IMR-90 (cell line): Measurements from ENCODE around the gene EXOC2. TPM values are rescaled to one million over a fixed set of nuclear protein-coding genes. Genes with fewer than 3 reads are reported as not detected.

Experiments used
- ATAC-seq: fragments of 200-7000 bp; cut with Tn5 transposase; 2 replicates; pipeline ENCODE4 v1.9.1; 2020; ENCODE audit warnings: low read depth, mild to moderate bottlenecking, moderate library complexity
- BruUV-seq: library from RNA; stranded (reverse); fragments of 400-500 nt; replicated peaks from 2 replicates; lab custom pipeline; 2021; lab: Mats Ljungman, UMichigan
- CTCF ChIA-PET: fragments of 300-600 bp; formaldehyde crosslinking; extraction: SDS; loops from one replicate; lab custom pipeline; 2021; ENCODE audit warnings: antibody characterized with exemption; lab: Yijun Ruan, JAX
- POLR2A ChIA-PET: fragments of 300-600 bp; sonication (Branson Sonifier 250); formaldehyde crosslinking; loops from one replicate; lab custom pipeline; 2022; ENCODE audit warnings: antibody characterized with exemption; ENCODE audit not compliant: unreplicated experiment; lab: Charles Lee
- DNase-seq: peaks from one replicate; pipeline ENCODE4 v3.0.0; 2013
- H2AFZ ChIP-seq: replicated peaks from 2 replicates; pipeline ENCODE3; 2013; ENCODE audit warnings: low read length, mild to moderate bottlenecking; ENCODE audit not compliant: poor library complexity
- H2AK5ac ChIP-seq: 2 replicates; pipeline ENCODE4 v1.6.1; 2013; ENCODE audit warnings: low read depth, low read length, inconsistent platforms
- H2AK9ac ChIP-seq: replicated peaks from 2 replicates; pipeline ENCODE3; 2013; ENCODE audit warnings: mild to moderate bottlenecking, low read depth, low read length, moderate library complexity; ENCODE audit not compliant: poor library complexity
- H2BK120ac ChIP-seq: 2 replicates; pipeline ENCODE4 v1.6.1; 2013; ENCODE audit warnings: low read depth, low read length, inconsistent platforms
- H2BK15ac ChIP-seq: 3 replicates; pipeline ENCODE4 v1.6.1; 2013; ENCODE audit warnings: low read depth, low read length, inconsistent platforms
- H2BK20ac ChIP-seq: 2 replicates; pipeline ENCODE4 v1.6.1; 2013; ENCODE audit warnings: low read depth, mild to moderate bottlenecking, inconsistent platforms, low read length, moderate library complexity
- H2BK5ac ChIP-seq: 2 replicates; pipeline ENCODE4 v1.6.1; 2013; ENCODE audit warnings: mild to moderate bottlenecking, low read depth, low read length, inconsistent platforms; ENCODE audit not compliant: poor library complexity, severe bottlenecking
- H3K14ac ChIP-seq: replicated peaks from 2 replicates; pipeline ENCODE4 v1.6.1; 2013; ENCODE audit warnings: low read depth, low read length, inconsistent platforms
- H3K18ac ChIP-seq: 2 replicates; pipeline ENCODE4 v1.6.1; 2013; ENCODE audit warnings: low read depth, low read length, control low read depth
- H3K23ac ChIP-seq: 2 replicates; pipeline ENCODE4 v1.6.1; 2013; ENCODE audit warnings: low read depth, low read length, inconsistent platforms
- H3K27ac ChIP-seq: 2 replicates; pipeline ENCODE4 v1.5.1; 2013; ENCODE audit warnings: mild to moderate bottlenecking, control low read depth, low read length; ENCODE audit not compliant: insufficient read depth
- H3K27me3 ChIP-seq: 2 replicates; pipeline ENCODE4 v1.6.1; 2013; ENCODE audit warnings: low read length; ENCODE audit not compliant: control insufficient read depth, insufficient read depth
- H3K36me3 ChIP-seq: 2 replicates; pipeline ENCODE4 v1.6.1; 2013; ENCODE audit warnings: low read length, mixed read lengths; ENCODE audit not compliant: control insufficient read depth, insufficient read depth
- H3K4ac ChIP-seq: 2 replicates; pipeline ENCODE4 v1.6.1; 2013; ENCODE audit warnings: low read depth, low read length, inconsistent platforms
- H3K4me1 ChIP-seq: 2 replicates; pipeline ENCODE4 v1.6.1; 2013; ENCODE audit warnings: low read length, mixed read lengths; ENCODE audit not compliant: control insufficient read depth, insufficient read depth
- H3K4me2 ChIP-seq: 2 replicates; pipeline ENCODE4 v1.6.1; 2013; ENCODE audit warnings: low read depth, mild to moderate bottlenecking, control low read depth, low read length, moderate library complexity
- H3K4me3 ChIP-seq: 2 replicates; pipeline ENCODE4 v1.5.1; 2013; ENCODE audit warnings: low read depth, mild to moderate bottlenecking, control low read depth, low read length, moderate library complexity; ENCODE audit not compliant: insufficient read depth
- H3K56ac ChIP-seq: 2 replicates; pipeline ENCODE4 v1.6.1; 2013; ENCODE audit warnings: low read length, inconsistent platforms; ENCODE audit not compliant: insufficient read depth; ENCODE audit errors: extremely low read depth
- H3K79me1 ChIP-seq, 2 experiments: 2 replicates each; pipeline ENCODE4 v1.6.1; 2013; ENCODE audit warnings: low read length in 2 of 2, inconsistent platforms in 1 of 2, low read depth in 1 of 2
- H3K9ac ChIP-seq: 2 replicates; pipeline ENCODE4 v1.6.1; 2013; ENCODE audit warnings: low read depth, low read length, control low read depth
- H3K9me1 ChIP-seq: 2 replicates; pipeline ENCODE4 v1.6.1; 2013; ENCODE audit warnings: low read length, inconsistent platforms; ENCODE audit not compliant: insufficient read depth
- H3K9me3 ChIP-seq: 2 replicates; pipeline ENCODE4 v1.6.1; 2013; ENCODE audit warnings: low read length; ENCODE audit not compliant: control insufficient read depth, insufficient read depth
- H4K20me1 ChIP-seq: 2 replicates; pipeline ENCODE4 v1.6.1; 2013; ENCODE audit warnings: low read length, inconsistent platforms; ENCODE audit not compliant: insufficient read depth
- H4K5ac ChIP-seq: 2 replicates; pipeline ENCODE4 v1.6.1; 2013; ENCODE audit warnings: mild to moderate bottlenecking, low read depth, low read length, control low read depth
- H4K8ac ChIP-seq, 2 experiments: 2 replicates each; pipeline ENCODE4 v1.6.1; 2013; ENCODE audit warnings: low read depth in 2 of 2, low read length in 2 of 2, control low read depth in 1 of 2, inconsistent platforms in 1 of 2
- H4K91ac ChIP-seq: 2 replicates; pipeline ENCODE4 v1.6.1; 2013; ENCODE audit warnings: low read depth, low read length, inconsistent platforms; ENCODE audit not compliant: insufficient read depth
- FOS ChIP-seq: fragments of 150-350 bp; IDR thresholded peaks from 2 replicates; pipeline ENCODE4 v1.6.1; 2016; ENCODE audit warnings: low read depth, low read length
- RAD21 ChIP-seq: IDR thresholded peaks from 2 replicates; pipeline ENCODE4 v1.6.1; 2012; ENCODE audit warnings: low read length, improper control_type of control experiment
- WGBS, 2 experiments: methylation state at CpG; one replicate each; pipeline versions ENCODE4 v1.1.5 to v1.1.7; 2013; ENCODE audit warnings: missing lambda C conversion rate in 2 of 2; ENCODE audit not compliant: insufficient read length in 1 of 2; ENCODE audit errors: extremely low coverage in 2 of 2; 5-methylcytosine and 5-hydroxymethylcytosine counted together
- dilution Hi-C: fragments of 300-500 bp; cut with HindIII; formaldehyde crosslinking; loops from one replicate; pipeline ENCODE4 v1.14.3; 2018; ENCODE audit warnings: low sequenced_read_pairs; ENCODE audit not compliant: unreplicated experiment
- in situ Hi-C: fragments of 300-500 bp; cut with MboI; formaldehyde crosslinking; loops from 3 replicates; pipeline ENCODE4 v1.14.3; 2019; ENCODE audit warnings: low sequenced_read_pairs, inconsistent platforms, mixed read lengths
- intact Hi-C: fragments of 100-400 bp; cut with micrococcal nuclease; formaldehyde crosslinking; loops from 2 replicates; pipeline ENCODE4 v1.10.0; 2022
- polyA plus RNA-seq, 3 experiments: library from polyadenylated mRNA; depleted of rRNA; stranded (reverse); fragments of >200 nt; gene quantifications; 2 replicates each; pipeline ENCODE4 v1.2.3, GENCODE V29; 2012; ENCODE audit warnings: low replicate concordance in 1 of 3
- total RNA-seq: library from RNA; depleted of rRNA; stranded (reverse); fragments of >200 nt; gene quantifications from 2 replicates; pipeline ENCODE4 v1.2.3, GENCODE V29; 2012

The EXOC2 gene
- total and polyA plus RNA-seq, 2 of the 4 experiments (the other 2 are of a cell fraction) = 13.1 to 37.3 TPM

- Histone ChIP-seq H3K27ac (no peak overlapping the region), H2AFZ (no peak overlapping the region), H3K23ac (no peak overlapping the region), H2BK120ac (no peak overlapping the region), H4K91ac (no peak overlapping the region), H4K5ac (no peak overlapping the region), H2AK5ac (no peak overlapping the region), H3K4me1 (peaks cover 3% of the 10 kb centered on the region; the same call in 1 of the 2 replicates), H3K4me2 (no peak overlapping the region), H3K79me1 (no peaks in the 10 kb centered on the region), H3K4ac (no peak overlapping the region), H2BK20ac (no peak overlapping the region), H3K14ac (no peak overlapping the region), H2AK9ac (no peak overlapping the region), H3K4me3 (no peak overlapping the region), H3K9me1 (no peaks in the 10 kb centered on the region), H2BK15ac (no peak overlapping the region), H4K20me1 (no peaks in the 10 kb centered on the region), H4K8ac (no peak overlapping the region), H3K9ac (no peak overlapping the region), H3K9me3 (no peaks in the 10 kb centered on the region), H3K18ac (no peak overlapping the region), H3K56ac (no peak overlapping the region), H3K36me3 (no peaks in the 10 kb centered on the region), H2BK5ac (no peak overlapping the region), H3K27me3 (peaks cover 22% of the 10 kb centered on the region)
- in situ Hi-C loops = no loop called here
- dilution Hi-C loops = no loop called here
- intact Hi-C loops = no loop called here
- no TSS peak for BruUV-seq
- DNase-seq (peak; percentile 34), ATAC-seq (peak; percentile 33; the same call in 1 of the 2 replicates)
- TF ChIP-seq FOS (no peak), RAD21 (no peak)
- whole genome bisulfite sequencing, 2 experiments = no CpG with 5 or more reads among the region's 6 CpGs
- ChIA-PET POLR2A (no interaction called here), CTCF (no interaction called here)
Observed at GRCh38 chr6:437037-437392, 255.9 kb downstream of the EXOC2 start.
